AG04450 (cell line): ENCODE results near the gene SSR3. TPM values are rescaled to one million over a fixed set of nuclear protein-coding genes. Genes with fewer than 3 reads are reported as not detected.

ENCODE experiments used
- CTCF ChIA-PET: fragments of 300-600, 350-600 bp; formaldehyde crosslinking; extraction: SDS; loops from one replicate; lab custom pipeline; 2022; ENCODE audit warnings: antibody characterized with exemption, inconsistent platforms; lab: Charles Lee
- POLR2A ChIA-PET: fragments of 350-600 bp; formaldehyde crosslinking; extraction: SDS; loops from one replicate; lab custom pipeline; 2021; ENCODE audit warnings: antibody characterized with exemption, inconsistent platforms; lab: Yijun Ruan, JAX
- DNase-seq: peaks from one replicate; pipeline ENCODE4 v3.0.0-alpha.2; 2011; ENCODE audit warnings: low read depth, low spot score
- H3K27ac ChIP-seq: one replicate; pipeline ENCODE4 v1.5.1; 2012; ENCODE audit warnings: low read depth, low read length, control low read depth
- H3K27me3 ChIP-seq: one replicate; pipeline ENCODE4 v1.6.0; 2012; ENCODE audit warnings: low read length; ENCODE audit not compliant: control insufficient read depth, insufficient read depth
- H3K4me3 ChIP-seq: 2 replicates; pipeline ENCODE4 v1.5.1; 2011; ENCODE audit warnings: mild to moderate bottlenecking, low read depth, low read length, control low read depth
- H3K9me3 ChIP-seq: 2 replicates; pipeline ENCODE4 v1.5.1; 2012; ENCODE audit warnings: low read length; ENCODE audit not compliant: control insufficient read depth, insufficient read depth
- polyA plus RNA-seq: library from polyadenylated mRNA; depleted of rRNA; stranded (reverse); fragments of >200 nt; gene quantifications from 2 replicates; pipeline ENCODE4 v1.2.3, GENCODE V29; 2011
- TF ChIP-seq, protein P1 (sequence below): IDR thresholded peaks from 2 replicates; pipeline ENCODE4 v1.5.1; 2011; ENCODE audit warnings: low read depth, low read length, control low read depth, inconsistent platforms

SSR3 gene
- polyA plus RNA-seq, 1 experiment, result 328 TPM

DNA sequence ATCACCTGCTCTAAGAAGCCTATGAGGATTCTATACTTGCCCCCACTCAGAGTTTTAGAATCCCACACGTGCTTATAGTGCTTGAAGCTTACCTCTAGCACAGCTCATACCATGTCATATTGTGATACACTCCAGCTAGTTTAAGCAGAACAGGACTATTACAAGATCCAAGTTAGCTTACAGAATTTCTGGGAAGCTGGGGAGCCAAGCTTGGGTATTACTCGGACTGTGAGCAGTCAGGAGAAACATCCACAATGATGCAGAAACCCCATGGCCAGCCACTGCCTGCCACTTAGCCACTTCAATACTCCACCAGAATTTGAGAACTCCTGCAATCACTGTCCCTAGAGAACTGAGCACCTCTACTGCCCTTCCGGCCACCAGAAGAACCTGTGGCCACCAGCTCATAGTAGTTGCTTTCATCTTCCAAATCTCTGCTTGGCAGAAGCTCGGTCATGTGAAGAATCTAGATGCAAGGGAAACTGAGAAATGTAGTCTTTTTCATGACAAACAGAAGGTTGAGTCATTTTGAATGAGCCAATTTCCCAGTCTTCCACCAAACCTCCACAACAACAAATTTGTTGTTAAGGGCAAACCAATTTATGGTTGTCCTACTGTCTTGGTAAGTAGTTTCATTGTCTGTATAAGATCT is 27.7 kb upstream of the SSR3 start:
- Histone ChIP-seq H3K9me3 (no peaks in the 10 kb centered on the region), H3K27ac (no peak overlapping the region), H3K4me3 (no peak overlapping the region), H3K27me3 (no peaks in the 10 kb centered on the region)
- TF ChIP-seq, protein P1, sequence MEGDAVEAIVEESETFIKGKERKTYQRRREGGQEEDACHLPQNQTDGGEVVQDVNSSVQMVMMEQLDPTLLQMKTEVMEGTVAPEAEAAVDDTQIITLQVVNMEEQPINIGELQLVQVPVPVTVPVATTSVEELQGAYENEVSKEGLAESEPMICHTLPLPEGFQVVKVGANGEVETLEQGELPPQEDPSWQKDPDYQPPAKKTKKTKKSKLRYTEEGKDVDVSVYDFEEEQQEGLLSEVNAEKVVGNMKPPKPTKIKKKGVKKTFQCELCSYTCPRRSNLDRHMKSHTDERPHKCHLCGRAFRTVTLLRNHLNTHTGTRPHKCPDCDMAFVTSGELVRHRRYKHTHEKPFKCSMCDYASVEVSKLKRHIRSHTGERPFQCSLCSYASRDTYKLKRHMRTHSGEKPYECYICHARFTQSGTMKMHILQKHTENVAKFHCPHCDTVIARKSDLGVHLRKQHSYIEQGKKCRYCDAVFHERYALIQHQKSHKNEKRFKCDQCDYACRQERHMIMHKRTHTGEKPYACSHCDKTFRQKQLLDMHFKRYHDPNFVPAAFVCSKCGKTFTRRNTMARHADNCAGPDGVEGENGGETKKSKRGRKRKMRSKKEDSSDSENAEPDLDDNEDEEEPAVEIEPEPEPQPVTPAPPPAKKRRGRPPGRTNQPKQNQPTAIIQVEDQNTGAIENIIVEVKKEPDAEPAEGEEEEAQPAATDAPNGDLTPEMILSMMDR, result no peak
- ChIA-PET POLR2A (no interaction called here), CTCF (interaction anchor here (0.6 kb wide), 1 partner anchor 30 kb away, joined by 4 read pairs; no protein-coding TSS in a partner anchor)
- DNase-seq, result no peak

GRCh38 chr3:156581954-156582353 is 27.0 kb upstream of the SSR3 start:
- no peak for DNase-seq
- ChIA-PET CTCF (no interaction called here), POLR2A (no interaction called here)
- Histone ChIP-seq H3K27ac (no peak overlapping the region), H3K9me3 (no peaks in the 10 kb centered on the region), H3K27me3 (no peaks in the 10 kb centered on the region), H3K4me3 (no peak overlapping the region)
- TF ChIP-seq, protein P1, result no peak

DNA sequence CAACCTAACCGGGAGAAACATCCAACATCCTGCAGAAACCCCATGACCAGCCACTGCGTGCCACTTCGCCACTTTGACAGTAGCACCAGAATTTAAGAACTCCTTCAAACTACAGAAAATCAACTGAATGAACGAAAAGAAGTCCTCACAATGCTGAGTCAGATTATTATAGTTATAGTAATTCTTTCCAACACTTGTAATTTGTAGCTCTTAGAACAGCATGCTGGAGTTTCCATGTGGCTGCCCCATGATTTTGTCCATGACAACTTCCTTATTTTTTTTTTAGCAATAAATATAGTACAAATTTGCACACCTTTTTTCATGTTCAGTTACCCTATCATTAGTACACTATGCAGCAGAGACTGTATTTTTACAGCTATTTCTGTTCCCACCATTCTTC is 26.1 kb upstream of the SSR3 start:
- TF ChIP-seq, protein P1, result no peak
- DNase-seq, result no peak
- CTCF ChIA-PET, result no interaction called here
- Histone ChIP-seq H3K9me3 (no peaks in the 10 kb centered on the region), H3K27ac (no peak overlapping the region), H3K4me3 (no peak overlapping the region), H3K27me3 (no peaks in the 10 kb centered on the region)
- POLR2A ChIA-PET, result interaction anchor here (0.8 kb wide), 1 partner anchor 30 kb away, joined by 3 read pairs; no protein-coding TSS in a partner anchor

- no peaks in the 10 kb centered on the region for H3K27me3 ChIP-seq
- ChIA-PET POLR2A (no interaction called here), CTCF (no interaction called here)
- H3K27ac ChIP-seq, result no peak overlapping the region
- DNase-seq, result no peak
- no peak overlapping the region for H3K4me3 ChIP-seq
- TF ChIP-seq, protein P1, result no peak
- H3K9me3 ChIP-seq, result no peaks in the 10 kb centered on the region
Observed at GRCh38 chr3:156579427-156579851, 24.5 kb upstream of the SSR3 start.

GRCh38 chr3:156577736-156578135 is 22.8 kb upstream of the SSR3 start:
- ChIA-PET CTCF (no interaction called here), POLR2A (no interaction called here)

More at GRCh38 chr3:156577736-156578135, 22.8 kb upstream of the SSR3 start:
- no peak overlapping the region for H3K27ac ChIP-seq
- TF ChIP-seq, protein P1, result no peak
- no peak overlapping the region for H3K4me3 ChIP-seq
- no peak for DNase-seq
- no peaks in the 10 kb centered on the region for H3K27me3 ChIP-seq
- H3K9me3 ChIP-seq, result no peaks in the 10 kb centered on the region
